Adrenal gland (tissue), 12 donors: ENCODE data around the gene PAX5. TPM values are rescaled to one million over a fixed set of nuclear protein-coding genes. Genes with fewer than 3 reads are reported as not detected.

ENCODE experiments used
- DNase-seq, 7 donors: peaks; one replicate each; pipeline ENCODE4 v3.0.0-alpha.2; 2019 to 2020
- H3K27ac ChIP-seq, 5 donors: fragments of 200-600 bp; sonication (generic) in 4 of 5; 1 replicate in 3 of 5; 2 replicates in 2 of 5; pipeline versions ENCODE4 v1.5.1 to v1.8.0; 2016 to 2020; ENCODE audit warnings: mild to moderate bottlenecking in 1 of 5
- H3K27me3 ChIP-seq: fragments of 200-600 bp; 2 replicates; pipeline ENCODE4 v1.8.0; 2021
- H3K36me3 ChIP-seq, 2 donors: fragments of 200-600 bp; replicated peaks in 1 of 2; 1 replicate in 1 of 2; 2 replicates in 1 of 2; pipeline versions ENCODE4 v1.5.1 to v1.8.0; 2018 to 2022
- H3K4me1 ChIP-seq, 2 donors: fragments of 200-600 bp; replicated peaks in 1 of 2; 1 replicate in 1 of 2; 2 replicates in 1 of 2; pipeline versions ENCODE4 v1.5.1 to v1.8.0; 2018 to 2021
- H3K4me3 ChIP-seq, 4 donors: fragments of 200-600 bp; sonication (generic) in 3 of 4; one replicate each; pipeline ENCODE4 v1.5.1; 2016 to 2018
- H3K9me3 ChIP-seq, 3 donors: fragments of 200-600 bp; sonication (generic) in 1 of 3; replicated peaks in 1 of 3; 1 replicate in 2 of 3; 2 replicates in 1 of 3; pipeline versions ENCODE4 v1.5.1 to v1.8.0; 2016 to 2021
- POLR2A ChIP-seq, 2 donors: fragments of 450-650 bp; IDR thresholded peaks; one replicate each; pipeline ENCODE4 v1.6.1; 2017; ENCODE audit warnings: antibody characterized with exemption in 2 of 2, mild to moderate bottlenecking in 2 of 2, moderate library complexity in 1 of 2
- WGBS, 4 donors: extraction: QIAGEN DNeasy Blood & Tissue Kit in 2 of 4; methylation state at CpG; one replicate each; pipeline versions ENCODE4 v1.1.5 to v1.1.7; 2013 to 2017; 5-methylcytosine and 5-hydroxymethylcytosine counted together
- intact Hi-C, 2 donors: fragments of 100-400 bp; cut with DNase I; formaldehyde crosslinking; loops; one replicate each; pipeline versions ENCODE4 v1.14.1 to v1.15.0; 2022 to 2023
- polyA plus RNA-seq, 3 donors: library from polyadenylated mRNA; stranded (reverse); fragments of 200-250 nt in 2 of 3; fragments of 350-450 nt in 1 of 3; fragmentation: Illumina TruSeq in 1 of 3; extraction: RNeasy Lipid Tissue Mini Kit (QIAGEN cat#74804) in 1 of 3; gene quantifications; one replicate each; pipeline ENCODE4 v1.2.3, GENCODE V29; 2013 to 2014
- total RNA-seq, 9 donors: library from RNA; depleted of rRNA in 4 of 9; stranded (reverse); fragments of >200 nt in 4 of 9; fragments of 120-200 nt in 1 of 9; fragmentation: NEBNext Ultra II Directional in 1 of 9; extraction: Animal tissue kit (Norgen Biotek cat#: 25700) in 1 of 9; gene quantifications; one replicate each; pipeline versions ENCODE4 v1.1.0 to v1.2.4, GENCODE V29; 2013 to 2023
- TF ChIP-seq, protein P1 (sequence below), 6 experiments: fragments of 450-650 bp in 4 of 6; fragments of 200-600 bp in 2 of 6; sonication (generic) in 1 of 6; IDR thresholded peaks; 1 replicate in 5 of 6; 2 replicates in 1 of 6; pipeline versions ENCODE4 v1.5.1 to v1.8.0; 2016 to 2021; ENCODE audit warnings: antibody characterized with exemption in 6 of 6, mild to moderate bottlenecking in 2 of 6, moderate library complexity in 1 of 6
- donor health status: healthy with polysubstance abuse.
- donor health status: Bipolar disorder and iron deficiency.
- donor health status: DM: yes; HTN: yes; CAD: no.
- donor health status: DM: no; HTN: no; CAD: no.
- donor health status: DM: no; HTN: no; CAD: no.
- donor health status: DM: yes; HTN: yes; CAD: no.

PAX5 gene
- total and polyA plus RNA-seq, 12 donors: under 0.01 to 0.22 (median 0.09) TPM; not detected in 6

DNA sequence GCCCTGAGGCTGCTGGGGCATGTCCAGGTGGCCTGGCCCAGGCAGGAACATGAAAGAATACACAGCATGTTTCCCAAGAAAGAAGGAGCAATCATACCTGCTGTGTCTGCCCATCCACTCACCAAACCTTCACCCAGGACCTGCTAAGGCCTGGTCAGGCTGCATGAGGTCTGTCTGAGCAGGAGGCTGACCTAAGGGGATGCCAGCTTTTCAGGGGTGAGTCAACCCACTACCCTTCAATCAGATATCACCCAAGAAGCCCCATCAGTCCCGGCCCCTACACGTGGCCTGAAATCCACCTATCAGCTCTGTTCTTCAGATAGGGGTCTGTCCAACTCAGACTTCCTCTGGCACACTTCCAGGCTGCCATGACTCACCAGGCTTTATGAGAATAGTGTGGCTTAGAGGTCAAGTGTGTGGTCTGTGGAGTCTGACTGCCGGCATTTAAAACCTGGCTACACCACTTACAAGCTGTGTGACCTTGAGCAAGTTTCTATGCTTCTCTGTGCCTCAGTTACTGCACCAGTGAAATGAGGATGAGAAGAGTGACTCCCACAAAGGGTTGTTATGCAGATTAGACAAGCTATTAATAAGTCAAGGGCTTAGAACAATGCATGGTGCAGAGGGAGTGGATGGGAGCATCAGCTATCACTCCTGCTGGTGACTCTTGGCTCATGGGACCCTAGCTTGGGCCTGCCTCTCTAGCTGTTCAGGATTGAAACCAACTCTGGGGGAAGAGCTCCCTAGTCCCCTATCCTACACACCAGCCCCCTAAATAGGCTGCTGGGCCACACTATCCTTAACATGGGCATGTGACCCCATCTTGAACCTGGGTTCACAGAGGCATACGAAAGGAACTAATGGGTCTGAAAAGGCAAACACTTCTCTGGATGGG, 130.3 kb downstream of the PAX5 start:
- peaks cover 0 to 9% of the 10 kb centered on the region in 2 donors for H3K4me1 ChIP-seq
- H3K4me3 ChIP-seq: no peak overlapping the region
- no peaks in the 10 kb centered on the region for H3K36me3 ChIP-seq
- H3K27ac ChIP-seq: no peak overlapping the region
- intact Hi-C loops: no loop called here
- H3K27me3 ChIP-seq: no peaks in the 10 kb centered on the region
- H3K9me3 ChIP-seq: no peaks in the 10 kb centered on the region
- 40 to 59% (median 48%) methylated on average over 3 to 4 of the region's 4 CpGs for WGBS, 4 donors
- no peak for TF ChIP-seq POLR2A (IDR thresholded peaks at IDR 0.05)
- TF ChIP-seq, protein P1, sequence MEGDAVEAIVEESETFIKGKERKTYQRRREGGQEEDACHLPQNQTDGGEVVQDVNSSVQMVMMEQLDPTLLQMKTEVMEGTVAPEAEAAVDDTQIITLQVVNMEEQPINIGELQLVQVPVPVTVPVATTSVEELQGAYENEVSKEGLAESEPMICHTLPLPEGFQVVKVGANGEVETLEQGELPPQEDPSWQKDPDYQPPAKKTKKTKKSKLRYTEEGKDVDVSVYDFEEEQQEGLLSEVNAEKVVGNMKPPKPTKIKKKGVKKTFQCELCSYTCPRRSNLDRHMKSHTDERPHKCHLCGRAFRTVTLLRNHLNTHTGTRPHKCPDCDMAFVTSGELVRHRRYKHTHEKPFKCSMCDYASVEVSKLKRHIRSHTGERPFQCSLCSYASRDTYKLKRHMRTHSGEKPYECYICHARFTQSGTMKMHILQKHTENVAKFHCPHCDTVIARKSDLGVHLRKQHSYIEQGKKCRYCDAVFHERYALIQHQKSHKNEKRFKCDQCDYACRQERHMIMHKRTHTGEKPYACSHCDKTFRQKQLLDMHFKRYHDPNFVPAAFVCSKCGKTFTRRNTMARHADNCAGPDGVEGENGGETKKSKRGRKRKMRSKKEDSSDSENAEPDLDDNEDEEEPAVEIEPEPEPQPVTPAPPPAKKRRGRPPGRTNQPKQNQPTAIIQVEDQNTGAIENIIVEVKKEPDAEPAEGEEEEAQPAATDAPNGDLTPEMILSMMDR (IDR thresholded peaks at IDR 0.05): no peak
- peak; percentile 25 to 79 (median 77) for DNase-seq

DNA sequence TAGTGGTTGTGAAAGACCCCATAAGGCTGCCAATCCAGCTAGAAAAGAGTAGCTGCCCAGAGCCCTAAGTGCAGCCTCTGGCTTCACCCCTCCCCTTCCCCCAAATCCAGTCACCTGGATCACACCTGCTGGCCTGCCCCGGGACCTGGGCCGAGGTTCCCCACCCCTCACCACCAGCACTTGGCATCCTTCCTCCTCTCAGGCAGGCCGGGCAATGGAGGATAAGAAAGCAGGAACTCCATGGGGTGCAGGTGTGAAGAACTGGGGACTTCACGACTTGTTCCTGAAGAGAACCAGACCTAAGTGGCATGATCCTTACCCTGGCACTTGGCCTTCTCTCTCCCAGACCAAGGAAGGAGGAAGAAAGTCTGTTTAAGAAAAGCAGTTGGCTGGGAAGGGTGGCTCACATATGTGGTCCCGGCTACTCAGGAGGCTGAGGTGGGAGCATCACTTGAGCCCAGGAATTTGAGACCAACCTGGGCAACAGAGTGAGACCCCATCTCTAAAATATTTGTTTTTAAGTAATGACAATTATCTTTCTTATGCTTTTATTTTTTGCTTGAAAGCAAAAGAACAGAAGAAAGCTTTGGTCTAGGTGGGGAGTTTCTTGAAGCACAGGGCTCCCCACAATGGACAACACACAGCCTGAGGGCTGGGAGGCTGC, 131.1 kb downstream of the PAX5 start:
- intact Hi-C loops: no loop called here
- TF ChIP-seq, protein P1 (IDR thresholded peaks at IDR 0.05): no peak
- TF ChIP-seq POLR2A (IDR thresholded peaks at IDR 0.05): no peak
- DNase-seq: no peak
- 70 to 89% (median 82%) methylated on average over 3 to 5 of the region's 5 CpGs for WGBS, 4 donors
- Histone ChIP-seq H3K36me3 (no peaks in the 10 kb centered on the region), H3K9me3 (no peaks in the 10 kb centered on the region), H3K4me3 (no peak overlapping the region), H3K4me1 (peaks cover 0 to 9% of the 10 kb centered on the region in 2 donors), H3K27ac (no peak overlapping the region), H3K27me3 (no peaks in the 10 kb centered on the region)

DNA sequence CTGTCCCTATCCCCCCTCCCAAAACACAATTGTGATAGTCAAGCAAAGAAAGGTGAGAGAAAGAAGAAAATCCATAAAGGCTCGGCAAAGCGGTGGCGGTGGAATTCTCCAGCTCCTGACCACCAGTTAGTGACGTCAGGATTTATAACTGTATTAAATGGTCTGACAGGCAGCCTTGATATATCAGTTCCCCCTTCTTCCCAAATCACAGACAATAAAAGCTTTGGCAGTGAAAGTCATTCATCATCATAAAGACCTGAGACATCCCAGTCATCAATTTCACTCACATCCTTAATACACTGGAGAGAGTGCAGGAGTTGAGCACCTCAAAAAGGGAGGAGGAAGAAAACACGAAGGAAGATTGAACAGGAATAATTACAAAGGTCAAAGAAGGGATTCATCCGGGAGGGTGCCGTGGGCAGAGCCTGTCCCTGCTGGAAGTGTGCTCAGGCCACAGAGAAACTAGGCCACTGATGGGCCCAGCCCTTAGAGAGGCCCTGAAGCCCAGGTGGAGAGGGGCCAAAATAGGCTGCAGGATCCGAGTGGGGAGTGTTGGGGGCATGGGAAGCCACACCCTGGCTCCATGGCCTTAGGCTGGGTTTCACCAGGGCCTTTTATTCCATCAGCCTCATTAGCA, 131.9 kb downstream of the PAX5 start:
- H3K27ac ChIP-seq: no peak overlapping the region
- no peak overlapping the region for H3K4me3 ChIP-seq
- peaks cover 0 to 9% of the 10 kb centered on the region in 2 donors for H3K4me1 ChIP-seq
- no peaks in the 10 kb centered on the region for H3K9me3 ChIP-seq
- WGBS, 4 donors: 63 to 77% (median 69%) methylated on average over 8 of the region's 8 CpGs
- no peak for DNase-seq
- H3K36me3 ChIP-seq: no peaks in the 10 kb centered on the region
- no peak for TF ChIP-seq POLR2A (IDR thresholded peaks at IDR 0.05)
- TF ChIP-seq, protein P1 (IDR thresholded peaks at IDR 0.05): no peak
- intact Hi-C loops: no loop called here
- H3K27me3 ChIP-seq: no peaks in the 10 kb centered on the region

DNA sequence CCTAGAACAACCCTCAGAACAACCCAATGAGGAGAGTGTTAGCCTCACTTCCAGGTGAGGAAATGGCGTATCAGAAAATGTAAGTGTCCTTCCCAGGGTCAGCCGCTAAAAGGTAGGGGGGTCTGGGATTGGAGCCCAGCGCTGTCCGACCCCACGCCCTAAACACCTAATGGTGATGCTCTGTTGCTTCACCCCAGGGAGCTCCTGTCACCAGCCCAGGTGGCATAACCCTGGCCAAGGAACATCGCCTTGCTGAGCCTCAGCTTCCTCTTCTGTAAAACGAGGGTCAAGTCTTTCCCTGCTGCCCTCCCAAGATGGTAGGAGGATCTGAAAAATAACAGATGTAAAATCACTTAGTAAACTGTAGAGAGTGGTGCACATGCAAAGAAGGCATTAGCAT, 132.5 kb downstream of the PAX5 start:
- no peak for TF ChIP-seq POLR2A (IDR thresholded peaks at IDR 0.05)
- TF ChIP-seq, protein P1 (IDR thresholded peaks at IDR 0.05): no peak
- H3K4me1 ChIP-seq: peaks cover 0 to 9% of the 10 kb centered on the region in 2 donors
- no peak overlapping the region for H3K4me3 ChIP-seq
- H3K27ac ChIP-seq: no peak overlapping the region
- intact Hi-C loops: no loop called here
- DNase-seq: no peak
- no peaks in the 10 kb centered on the region for H3K27me3 ChIP-seq
- 74 to 84% (median 80%) methylated on average over 6 to 7 of the region's 7 CpGs for WGBS, 4 donors
- no peaks in the 10 kb centered on the region for H3K9me3 ChIP-seq
- H3K36me3 ChIP-seq: no peaks in the 10 kb centered on the region
